ENCODE data around the gene SPATA17.

DNA sequence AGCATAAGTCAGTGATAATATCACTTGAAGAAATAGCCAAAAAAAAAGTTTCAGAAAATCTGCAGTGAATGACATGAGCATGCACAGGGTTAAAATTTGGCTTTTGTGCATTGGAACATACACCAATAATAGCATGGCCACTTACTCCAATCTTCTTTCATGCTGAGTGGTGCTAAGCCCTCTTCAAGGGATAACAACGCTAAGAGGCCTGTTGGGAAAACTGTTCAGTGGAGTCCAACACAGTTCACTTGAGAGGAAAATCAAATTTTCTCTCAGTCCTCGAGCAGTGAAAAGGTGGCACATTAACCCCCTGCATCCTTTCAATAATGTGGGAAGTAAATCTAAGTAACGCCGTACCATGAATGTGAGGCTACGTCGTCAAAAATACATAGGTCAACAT is 264.7 kb downstream of the SPATA17 start:
- TF ChIP-seq POLR2A (IDR thresholded peaks at IDR 0.05) = no peak
- TF ChIP-seq, protein P1, sequence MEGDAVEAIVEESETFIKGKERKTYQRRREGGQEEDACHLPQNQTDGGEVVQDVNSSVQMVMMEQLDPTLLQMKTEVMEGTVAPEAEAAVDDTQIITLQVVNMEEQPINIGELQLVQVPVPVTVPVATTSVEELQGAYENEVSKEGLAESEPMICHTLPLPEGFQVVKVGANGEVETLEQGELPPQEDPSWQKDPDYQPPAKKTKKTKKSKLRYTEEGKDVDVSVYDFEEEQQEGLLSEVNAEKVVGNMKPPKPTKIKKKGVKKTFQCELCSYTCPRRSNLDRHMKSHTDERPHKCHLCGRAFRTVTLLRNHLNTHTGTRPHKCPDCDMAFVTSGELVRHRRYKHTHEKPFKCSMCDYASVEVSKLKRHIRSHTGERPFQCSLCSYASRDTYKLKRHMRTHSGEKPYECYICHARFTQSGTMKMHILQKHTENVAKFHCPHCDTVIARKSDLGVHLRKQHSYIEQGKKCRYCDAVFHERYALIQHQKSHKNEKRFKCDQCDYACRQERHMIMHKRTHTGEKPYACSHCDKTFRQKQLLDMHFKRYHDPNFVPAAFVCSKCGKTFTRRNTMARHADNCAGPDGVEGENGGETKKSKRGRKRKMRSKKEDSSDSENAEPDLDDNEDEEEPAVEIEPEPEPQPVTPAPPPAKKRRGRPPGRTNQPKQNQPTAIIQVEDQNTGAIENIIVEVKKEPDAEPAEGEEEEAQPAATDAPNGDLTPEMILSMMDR (IDR thresholded peaks at IDR 0.05) = no peak
